GM19238 (cell line): ENCODE results near the gene DNAAF6.

Source experiments
- DNase-seq: peaks from one replicate; pipeline ENCODE4 v3.0.0; 2011; ENCODE audit warnings: low spot score; ENCODE audit not compliant: insufficient read length

Gene DNAAF6

DNA sequence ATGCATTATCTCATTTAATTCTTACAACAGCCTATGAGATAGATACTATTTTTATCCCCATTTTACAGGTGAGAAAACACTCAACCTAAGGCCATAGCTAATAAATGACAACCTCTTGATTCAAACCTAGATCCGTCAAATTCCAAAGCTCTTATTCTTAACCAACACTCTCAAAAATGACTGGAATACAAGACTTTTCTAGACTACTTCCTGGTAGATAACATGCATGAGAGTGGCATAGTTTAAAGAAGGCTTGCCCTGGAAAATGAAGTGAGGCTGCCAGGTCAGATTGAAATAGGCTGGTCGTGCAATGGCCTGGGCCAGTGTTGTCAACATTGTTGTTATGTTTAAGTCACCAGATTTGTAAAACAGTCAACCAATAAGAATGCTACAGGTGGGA, 86.6 kb downstream of the DNAAF6 start:
- DNase-seq = no peak
